Sigmoid colon (tissue), 4 donors: ENCODE measurements around the gene RERG.

ENCODE experiments used
- CTCF ChIP-seq, 4 experiments: fragments of 450-650 bp in 3 of 4; fragments of 200-600 bp in 1 of 4; IDR thresholded peaks; one replicate each; pipeline ENCODE4 v1.5.1; 2016 to 2019; ENCODE audit warnings: antibody characterized with exemption in 4 of 4, mild to moderate bottlenecking in 3 of 4, moderate library complexity in 2 of 4
- POLR2A ChIP-seq, 2 donors: fragments of 450-650 bp; IDR thresholded peaks; one replicate each; pipeline ENCODE4 v1.6.1; 2016; ENCODE audit warnings: antibody characterized with exemption in 2 of 2, mild to moderate bottlenecking in 2 of 2, moderate library complexity in 2 of 2
- POLR2AphosphoS5 ChIP-seq, 4 donors: sonication (generic); formaldehyde crosslinking; IDR thresholded peaks; one replicate each; pipeline ENCODE4 v1.6.1; 2017; ENCODE audit warnings: antibody characterized with exemption in 4 of 4

- no peak for TF ChIP-seq CTCF (IDR thresholded peaks at IDR 0.05)
- TF ChIP-seq POLR2AphosphoS5 (IDR thresholded peaks at IDR 0.05): no peak
- TF ChIP-seq POLR2A (IDR thresholded peaks at IDR 0.05): no peak
Measured at GRCh38 chr12:15188127-15188526, 33.1 kb downstream of the RERG start.
